GM12878 (cell line): ENCODE results near the gene SP100. TPM values are rescaled to one million over a fixed set of nuclear protein-coding genes. Genes with fewer than 3 reads are reported as not detected.
A peak's percentile ranks its signal among the peaks of the same experiment; 100 is the strongest.

ENCODE experiments used
- CREB1 ChIP-seq: IDR thresholded peaks from 2 replicates; pipeline ENCODE4 v1.6.1; 2012; ENCODE audit warnings: low read depth, mild to moderate bottlenecking, inconsistent platforms
- IKZF1 ChIP-seq: fragments of 450-650 bp; conservative IDR thresholded peaks from 2 replicates; pipeline ENCODE4 v1.6.1; 2017; ENCODE audit warnings: antibody characterized with exemption, mild to moderate bottlenecking
- MTA3 ChIP-seq: IDR thresholded peaks from 2 replicates; pipeline ENCODE4 v1.6.1; 2012; ENCODE audit warnings: low read length, inconsistent platforms, borderline replicate concordance
- NFYB ChIP-seq: IDR thresholded peaks from 2 replicates; pipeline ENCODE4 v1.6.1; 2011; ENCODE audit warnings: low read depth, mild to moderate bottlenecking, low read length, improper control_type of control experiment, moderate library complexity; ENCODE audit not compliant: insufficient read depth
- USF1 ChIP-seq: IDR thresholded peaks from 2 replicates; pipeline ENCODE4 v1.6.1; 2011; ENCODE audit warnings: borderline replicate concordance, low read depth, mild to moderate bottlenecking, moderate library complexity, mixed read lengths, low read length; ENCODE audit not compliant: insufficient read depth; ENCODE audit errors: extremely low read length
- ZNF687 ChIP-seq: fragments of 450-650 bp; IDR thresholded peaks from 2 replicates; pipeline ENCODE4 v1.6.1; 2017; ENCODE audit warnings: mild to moderate bottlenecking, moderate library complexity
- polyA plus RNA-seq, 11 experiments: library from polyadenylated mRNA; depleted of rRNA in 4 of 11; unstranded in 6 of 11; stranded (reverse) in 5 of 11; fragments of >200 nt; fragmentation: Nextera tagmentation in 4 of 11; fragmentation: Illumina TruSeq in 1 of 11; extraction: Ambion mirVana in 4 of 11; extraction: Trizol in 1 of 11; gene quantifications; 1 replicate in 1 of 11; 2 replicates in 10 of 11; pipeline versions ENCODE4 v1.2.1 to v1.2.3, GENCODE V29; 2011 to 2016; ENCODE audit warnings: inconsistent platforms in 2 of 11, missing spikeins in 2 of 11, low read depth in 1 of 11
- total RNA-seq, 4 experiments: library from RNA; depleted of rRNA in 3 of 4; stranded (reverse); fragments of >200 nt in 3 of 4; fragmentation: Illumina TruSeq in 1 of 4; extraction: Trizol in 1 of 4; gene quantifications; 2 replicates each; pipeline versions ENCODE4 v1.2.1 to v1.2.3, GENCODE V29; 2013 to 2021

The SP100 gene
- total and polyA plus RNA-seq, 10 of the 15 experiments (the other 5 are each of a cell fraction or from before 2014, with no cell fraction given): 109 to 239 (median 180) TPM

GRCh38 chr2:230411570-230412370 lies 4.2 kb upstream of the SP100 start (continued):
- peak; percentile 82; the same call in 1 of the 2 replicates for TF ChIP-seq ZNF687
- TF ChIP-seq IKZF1: peak; percentile 84
- no peak for TF ChIP-seq MTA3
- no peak for TF ChIP-seq CREB1
- TF ChIP-seq USF1: no peak
- 0 out of 2 replicates have a peak, but pooled peaks have one; percentile 6 for TF ChIP-seq NFYB
